GM21825 (cell line): ENCODE results near the gene ONECUT3.

Experiments used
- ATAC-seq: cut with Tn5 transposase; IDR thresholded peaks from one replicate; pipeline ENCODE4 v1.9.1; 2021; ENCODE audit warnings: mild to moderate bottlenecking, moderate library complexity; ENCODE audit not compliant: unreplicated experiment

Gene ONECUT3

DNA sequence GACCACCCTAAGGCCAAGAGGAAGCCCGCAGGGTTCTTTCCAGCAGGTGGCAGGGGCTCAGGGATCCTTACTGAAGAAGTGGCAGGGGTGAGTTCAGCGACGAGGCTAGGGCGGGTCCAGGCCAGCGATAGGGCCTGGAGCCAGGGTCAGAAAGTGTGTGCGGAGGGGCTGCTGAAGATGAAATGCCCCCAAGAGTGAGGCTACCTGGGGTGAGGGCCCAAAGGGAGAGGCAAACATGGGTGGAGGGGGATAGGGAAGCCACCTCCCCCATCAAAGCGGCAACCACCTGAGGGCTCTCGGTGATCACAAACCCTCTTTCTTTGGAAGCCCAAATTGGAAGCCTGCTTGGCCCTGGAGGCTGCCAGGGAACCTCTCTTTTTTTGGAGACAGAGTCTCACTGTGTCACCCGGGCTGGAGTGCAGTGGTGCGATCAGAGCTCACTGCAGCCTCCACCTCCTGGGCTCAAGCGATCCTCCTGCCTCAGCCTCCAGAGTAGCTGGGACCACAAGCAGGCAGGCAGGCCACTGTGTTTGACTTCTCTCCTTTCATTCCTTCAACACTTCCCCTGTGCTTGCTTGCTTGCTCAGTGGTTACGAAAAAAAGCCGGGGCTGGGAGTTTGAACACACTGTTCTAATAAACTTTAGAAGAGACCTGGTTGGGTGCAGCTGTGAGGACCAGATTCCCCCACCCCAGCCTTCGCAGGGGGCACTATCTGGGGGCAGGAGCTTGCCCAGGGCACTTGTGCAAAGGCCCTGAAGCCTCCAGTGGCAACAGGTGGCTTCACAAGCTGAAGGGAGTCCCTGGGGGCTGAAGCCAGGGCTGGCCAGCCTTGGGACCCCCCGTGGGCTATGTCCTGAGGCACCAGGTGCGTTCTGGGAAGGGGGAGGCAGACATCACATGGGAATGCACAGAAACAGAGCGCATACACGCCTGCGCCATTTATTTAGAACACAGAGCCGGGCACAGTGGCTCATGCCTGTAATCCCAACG lies 60.2 kb downstream of the ONECUT3 start:
- ATAC-seq: no peak

DNA sequence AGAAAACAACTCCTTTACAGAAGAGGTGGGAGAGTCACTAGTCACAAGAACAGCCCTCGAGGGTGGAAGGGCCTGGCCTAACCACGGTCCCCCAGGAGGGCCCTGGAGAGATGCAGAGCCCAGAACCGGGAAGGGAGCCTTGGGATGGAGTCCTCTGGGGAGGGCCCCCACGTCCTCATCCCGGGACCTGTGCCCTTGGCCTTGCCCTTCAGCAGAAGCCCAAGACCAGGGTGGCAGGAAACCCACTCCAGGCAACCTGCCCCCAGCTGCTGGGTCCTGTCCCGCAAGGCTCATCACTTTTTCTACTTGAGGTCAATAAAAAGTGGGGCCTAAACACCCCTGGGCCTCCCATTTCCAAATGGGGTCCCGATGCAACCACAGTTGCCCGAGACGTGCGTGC lies 61.1 kb downstream of the ONECUT3 start:
- no peak for ATAC-seq

DNA sequence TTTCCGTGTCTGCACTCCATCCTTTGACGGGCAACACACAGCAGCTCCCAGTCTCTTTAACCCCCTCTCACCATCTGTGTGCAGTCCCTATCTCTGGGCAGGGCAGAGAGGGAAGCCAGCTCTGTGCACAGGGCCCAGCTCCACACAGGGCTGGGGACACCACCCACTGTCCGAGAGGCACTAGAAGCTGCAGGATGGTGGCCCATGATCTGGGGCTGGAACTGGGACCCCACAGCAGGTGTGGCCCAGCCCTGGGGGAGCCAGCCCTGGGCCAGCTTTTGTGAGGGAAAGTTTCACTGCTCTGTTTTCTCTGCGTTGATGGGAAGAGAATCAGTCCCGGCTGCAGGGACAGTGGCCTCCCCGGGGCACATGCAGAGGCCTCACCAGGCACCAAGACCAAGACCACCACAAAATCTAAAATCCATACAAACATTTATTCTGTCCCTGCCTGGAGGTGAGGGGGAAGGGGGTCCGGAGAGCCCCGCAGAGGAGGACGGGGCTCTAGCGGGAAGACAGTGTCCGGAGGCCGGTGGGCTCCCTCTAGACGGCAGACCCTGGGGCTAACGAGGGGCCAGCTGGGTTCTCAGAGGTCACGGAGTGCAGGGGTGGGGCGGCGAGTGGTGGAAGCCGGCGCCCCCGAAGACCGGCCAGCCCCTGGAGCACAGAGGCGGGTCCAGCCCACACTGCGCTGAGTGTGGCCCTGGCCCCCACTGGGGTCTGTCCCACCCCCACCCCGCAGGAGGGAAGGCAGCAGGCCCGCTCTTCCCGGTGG lies 61.7 kb downstream of the ONECUT3 start:
- ATAC-seq: no peak

DNA sequence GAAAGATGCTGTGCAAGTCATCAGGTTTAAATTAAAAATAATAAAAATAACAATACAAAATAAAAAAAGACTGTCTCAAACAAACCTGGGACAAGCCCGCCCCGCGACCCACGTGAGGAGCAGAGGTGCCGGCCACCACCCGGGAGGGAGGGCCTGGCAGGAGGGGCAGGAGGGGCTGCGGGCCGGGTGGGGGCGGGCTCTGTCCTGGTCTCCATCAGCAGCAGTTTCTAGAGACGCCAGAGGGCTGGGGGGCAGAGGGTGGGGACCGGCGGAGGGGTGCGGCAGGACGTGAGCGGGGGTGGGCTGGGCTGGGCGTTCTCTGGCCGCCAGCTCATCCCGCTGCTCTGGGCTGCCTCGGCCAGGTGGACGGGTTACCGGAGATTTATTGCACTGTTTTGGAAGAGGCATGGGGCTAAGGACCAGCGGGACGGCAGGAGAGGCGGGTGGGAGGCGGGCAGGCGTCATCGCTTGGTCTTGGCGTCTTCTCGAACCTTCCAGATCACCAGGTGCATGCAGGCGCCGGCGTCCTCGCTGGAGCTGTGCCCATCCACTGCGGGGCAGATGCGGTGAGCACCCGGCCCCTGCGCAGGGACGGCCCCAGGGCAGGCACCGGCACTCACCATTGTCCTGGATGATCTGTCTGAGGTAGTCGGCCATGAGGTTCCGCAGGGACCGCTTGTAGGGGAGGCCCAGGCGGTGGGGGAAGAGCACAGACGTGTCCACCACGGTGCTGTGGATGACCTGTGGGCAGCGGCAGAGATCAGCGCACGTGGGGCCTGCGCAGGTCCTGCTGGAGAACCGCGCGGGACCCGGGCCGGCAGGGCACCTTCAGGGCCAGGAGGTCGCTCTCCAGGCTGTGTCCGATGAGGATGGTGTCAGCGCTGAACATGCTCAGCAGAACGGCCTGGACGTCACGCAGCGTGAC lies 62.6 kb downstream of the ONECUT3 start:
- no peak for ATAC-seq

DNA sequence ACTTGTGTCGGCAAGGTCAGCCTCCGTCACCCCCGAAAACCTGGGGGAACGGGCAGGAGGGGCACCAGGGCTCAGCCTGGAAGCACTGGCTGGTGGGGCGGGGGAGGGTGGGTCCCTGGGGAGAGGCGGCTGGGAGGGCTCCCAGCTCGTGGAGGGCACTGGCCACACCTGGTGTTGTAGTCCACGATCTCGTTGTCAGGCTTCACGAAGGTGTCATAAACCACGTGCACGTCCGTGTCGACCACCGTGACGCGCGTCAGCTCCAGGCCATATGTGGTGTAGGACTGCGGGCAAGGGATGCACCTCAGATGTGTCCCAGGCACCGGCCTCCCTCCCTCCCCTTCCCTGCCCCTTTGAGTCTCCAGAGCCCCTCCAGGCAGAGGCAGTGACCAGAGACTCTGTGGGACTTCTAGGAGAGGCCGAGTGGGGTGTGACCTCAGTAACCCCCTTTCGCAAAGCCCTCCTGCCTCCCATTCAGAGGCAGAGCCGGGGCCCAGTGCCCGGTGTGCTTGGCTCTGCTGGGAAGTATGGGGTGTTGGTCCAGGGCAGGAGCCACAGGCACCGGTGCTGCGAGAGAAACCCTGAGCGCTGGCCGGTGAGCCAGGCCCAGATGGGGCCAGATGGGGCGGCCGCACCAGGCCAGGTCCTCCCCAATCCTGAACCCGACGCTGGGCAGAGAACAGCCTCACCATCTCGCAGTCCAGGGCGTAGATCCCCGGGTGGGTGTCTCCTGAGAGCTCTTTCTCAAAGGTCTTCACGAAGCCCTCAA lies 63.4 kb downstream of the ONECUT3 start:
- no peak for ATAC-seq

DNA sequence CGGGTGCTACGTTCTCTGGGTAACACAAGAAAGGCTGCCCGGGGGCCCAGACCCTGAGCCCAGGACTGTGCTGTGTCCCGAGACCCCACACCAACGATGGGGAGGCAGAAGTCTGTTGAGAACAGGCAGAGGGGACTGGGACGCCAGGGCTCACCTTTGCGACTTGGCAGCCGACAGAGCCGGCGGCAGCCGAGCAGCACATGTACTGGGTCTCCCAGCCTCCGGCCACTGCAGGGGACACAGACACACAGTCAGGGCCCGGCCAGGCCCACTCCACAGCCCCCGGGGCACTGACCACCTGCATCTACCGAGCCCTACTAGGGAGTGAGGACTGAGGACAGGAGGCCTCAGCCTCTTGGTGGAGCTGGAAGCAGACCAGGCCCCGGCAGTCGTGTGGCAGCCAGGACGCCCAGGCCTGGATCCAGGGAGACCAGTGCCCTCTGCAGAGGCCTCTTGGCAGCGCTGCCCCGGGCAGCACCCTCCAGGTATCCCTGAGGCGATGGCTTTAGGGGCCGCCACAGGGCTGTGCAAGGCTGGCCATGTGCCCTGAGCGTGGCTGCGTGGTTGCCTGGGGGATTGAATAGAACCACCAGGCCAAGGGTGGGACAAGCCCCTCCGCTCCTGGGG lies 64.4 kb downstream of the ONECUT3 start:
- ATAC-seq: no peak

DNA sequence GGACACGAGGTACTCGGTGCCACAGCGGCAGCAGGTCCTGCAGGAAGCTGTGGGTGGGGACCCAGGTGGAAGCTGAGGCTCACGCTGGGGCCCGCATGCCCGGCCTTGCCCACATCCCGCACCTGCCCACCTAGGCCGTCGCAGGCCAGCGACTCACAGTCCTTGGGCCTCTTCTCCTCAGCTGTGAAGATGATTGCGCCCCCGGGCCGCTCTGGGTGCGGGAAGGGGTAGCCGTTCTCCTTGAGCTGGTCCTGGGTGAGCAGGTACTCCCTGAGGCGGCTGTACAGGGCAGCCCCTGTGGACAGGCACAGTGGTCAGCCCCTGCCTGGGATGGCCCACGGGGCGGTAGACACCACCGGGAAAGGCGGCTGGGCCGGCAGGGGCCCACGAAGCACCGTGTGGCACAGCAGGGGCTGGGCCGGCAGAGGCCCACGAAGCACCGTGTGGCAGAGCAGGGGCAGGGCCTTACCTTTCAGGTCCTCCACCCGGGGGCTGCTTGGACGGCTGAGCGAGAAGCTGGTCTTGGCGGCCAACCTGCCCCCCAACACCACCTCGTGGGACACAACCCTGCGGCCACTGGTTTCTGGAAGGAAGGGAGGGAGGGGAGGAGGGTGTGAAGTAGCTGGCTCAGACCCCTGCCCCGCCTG lies 65.4 kb downstream of the ONECUT3 start:
- no peak for ATAC-seq

DNA sequence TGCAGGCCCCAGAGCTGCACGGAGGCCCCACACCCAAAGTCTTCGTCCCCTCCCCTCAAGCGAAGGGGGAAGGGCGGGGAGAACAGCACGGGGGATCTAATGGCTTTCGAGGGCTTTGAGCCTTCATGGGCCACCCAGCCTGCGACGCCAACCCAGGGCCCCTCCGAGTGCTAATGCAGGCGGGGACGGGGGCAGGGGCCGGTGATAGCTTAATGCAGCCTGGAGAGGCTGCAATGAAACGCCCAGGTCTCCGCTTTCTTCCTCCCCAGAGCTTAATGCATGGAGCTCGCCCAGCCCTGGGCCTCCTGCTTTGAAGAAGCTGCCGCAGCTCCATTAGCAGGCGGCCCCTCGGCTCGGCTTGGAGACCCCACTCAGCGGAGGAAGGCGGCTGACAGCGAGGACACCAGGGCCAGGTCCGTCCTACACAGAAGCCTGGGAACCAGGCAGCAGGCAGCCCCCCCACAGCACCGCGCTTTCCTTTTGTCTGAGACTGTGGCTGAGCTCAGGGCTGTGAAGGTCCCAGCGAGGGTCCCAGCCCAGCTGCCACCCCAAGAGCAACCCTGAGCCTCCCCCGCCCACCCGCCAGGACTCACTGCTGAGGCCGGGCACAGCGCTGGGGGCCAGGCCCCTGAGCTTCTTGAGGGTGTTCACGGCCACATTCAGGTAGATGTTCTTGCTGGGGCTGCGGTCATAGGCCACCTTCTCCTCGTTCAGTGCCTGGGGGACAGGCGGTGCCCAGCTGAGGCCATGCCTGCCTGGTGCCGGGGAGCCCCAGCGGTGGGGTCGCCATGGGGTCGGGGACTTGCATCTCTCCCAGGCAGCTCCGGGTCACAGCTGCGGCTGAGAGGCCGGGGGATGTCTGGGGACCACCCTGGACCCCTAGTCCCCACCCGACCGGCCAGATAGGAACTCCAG lies 66.3 kb downstream of the ONECUT3 start:
- ATAC-seq: no peak

DNA sequence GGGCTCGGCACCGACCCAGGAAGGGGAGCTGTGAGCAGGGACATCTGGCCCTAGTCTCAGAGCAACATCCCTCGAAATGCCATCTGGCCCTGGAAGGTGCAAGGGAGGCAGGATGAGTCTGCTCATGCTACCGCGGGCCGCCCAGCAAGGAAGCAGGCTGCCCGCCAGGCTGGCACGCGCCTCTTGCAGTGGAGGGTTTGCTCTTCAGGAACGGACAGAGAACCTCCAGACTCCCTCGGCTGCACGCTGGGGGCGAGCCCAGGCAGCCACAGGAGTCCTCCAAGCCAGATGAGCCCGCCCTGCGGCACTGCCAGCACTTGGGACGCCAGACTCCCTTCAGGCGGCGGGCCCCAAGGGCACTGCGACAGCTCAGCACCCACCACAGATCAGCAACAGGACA lies 68.9 kb downstream of the ONECUT3 start:
- no peak for ATAC-seq

DNA sequence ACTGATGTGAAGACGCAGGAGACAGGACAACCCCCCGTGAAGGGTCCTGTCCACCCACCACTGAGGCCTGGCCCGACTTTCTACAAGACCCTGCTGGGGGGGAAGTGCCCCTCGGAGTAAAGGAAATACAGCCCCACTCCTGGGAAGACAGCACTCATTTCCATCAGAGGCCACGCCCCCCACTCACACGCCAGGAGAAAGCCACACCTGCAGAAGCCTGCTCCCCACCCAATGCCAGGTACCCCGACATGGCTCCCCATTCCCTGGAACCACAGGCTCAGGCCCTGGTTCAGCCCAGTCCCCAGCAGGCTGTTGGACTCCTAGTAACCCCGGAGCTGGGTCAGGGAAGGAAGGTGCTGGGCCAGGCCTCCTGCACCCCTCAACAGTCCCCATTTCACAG lies 69.7 kb downstream of the ONECUT3 start:
- no peak for ATAC-seq

DNA sequence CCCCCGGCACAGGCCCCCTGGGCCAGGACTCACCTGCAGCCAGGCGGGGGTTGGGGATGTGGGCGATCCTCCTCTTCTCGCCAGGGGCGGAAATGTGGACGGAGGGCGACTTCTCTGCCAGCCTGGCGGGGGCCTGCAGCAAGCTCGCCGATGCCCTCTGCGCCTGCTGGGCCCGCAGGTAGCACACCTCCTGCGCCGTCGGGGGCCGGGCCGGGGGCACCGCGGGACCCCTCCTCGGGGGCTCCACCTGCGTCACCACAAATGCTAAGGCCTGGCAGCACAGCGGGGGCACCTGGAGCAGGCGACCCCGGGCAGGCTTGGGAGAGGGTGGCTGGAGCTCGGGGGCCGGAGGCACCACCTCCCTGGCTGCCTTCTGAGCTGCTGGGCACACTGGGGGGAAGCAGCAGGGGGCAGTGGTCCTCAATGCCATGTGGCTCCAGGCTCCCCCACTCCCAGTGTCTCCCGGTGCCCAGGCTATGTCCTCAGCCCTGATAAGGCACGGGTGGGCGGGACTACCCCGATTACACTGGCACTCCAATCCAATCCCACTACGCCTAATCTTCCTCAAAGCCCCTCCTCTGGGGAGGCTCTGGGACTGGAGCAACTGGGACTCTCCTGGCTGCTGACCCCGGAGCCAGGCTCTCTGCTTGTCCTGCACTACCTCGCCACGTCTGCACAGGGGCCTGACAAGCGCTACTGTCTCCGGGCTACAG lies 70.4 kb downstream of the ONECUT3 start:
- no peak for ATAC-seq

DNA sequence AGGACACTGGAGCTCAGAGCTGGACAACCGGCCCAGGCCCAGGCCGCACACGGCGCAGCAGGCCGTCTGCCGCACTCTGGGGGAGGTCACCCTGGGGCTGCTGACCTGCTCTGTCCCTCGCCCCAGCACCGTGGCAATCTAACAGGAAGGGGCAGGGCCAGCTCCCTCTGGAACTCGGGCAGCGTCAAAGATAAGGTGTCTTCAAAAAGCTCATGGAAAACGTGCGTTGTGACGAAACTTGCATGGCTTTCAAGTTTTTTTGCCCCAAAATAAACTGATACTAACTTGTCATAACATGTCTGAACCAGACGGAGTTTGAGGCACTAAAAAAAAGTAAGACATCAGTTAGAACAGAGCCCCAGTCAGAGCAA lies 70.9 kb downstream of the ONECUT3 start:
- no peak for ATAC-seq

DNA sequence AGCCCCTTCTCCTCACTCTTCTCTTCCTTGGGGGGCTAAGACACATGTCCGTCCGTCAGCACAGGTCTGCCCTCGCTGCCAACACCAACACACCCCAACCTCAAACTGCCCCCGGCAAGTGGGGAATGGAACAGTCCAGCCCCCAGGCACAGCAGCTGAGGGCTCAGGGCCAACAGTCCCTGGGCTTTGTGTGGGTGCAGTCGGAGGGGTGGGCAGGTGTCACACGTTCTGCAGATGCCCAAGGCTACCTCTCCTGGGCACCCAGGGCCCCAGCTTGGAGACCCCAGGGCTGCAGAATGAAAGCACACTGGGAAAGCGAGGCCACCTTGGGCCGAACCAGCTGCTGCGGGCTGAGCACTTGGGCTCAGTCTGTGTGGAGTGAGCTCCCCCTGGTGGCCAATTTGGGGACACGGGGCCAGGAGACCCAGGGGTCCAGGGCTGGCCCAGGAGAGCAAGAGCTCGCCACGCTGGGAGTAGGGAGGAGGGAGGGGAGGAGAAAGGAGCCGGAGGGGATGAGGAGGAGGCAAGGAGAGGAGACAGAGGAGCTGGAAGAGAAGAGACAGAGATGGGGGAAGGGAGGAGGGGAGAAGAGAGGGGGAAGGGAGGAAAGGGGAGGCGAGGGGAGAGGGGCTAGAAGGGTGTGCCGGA lies 72.7 kb downstream of the ONECUT3 start:
- ATAC-seq: no peak

DNA sequence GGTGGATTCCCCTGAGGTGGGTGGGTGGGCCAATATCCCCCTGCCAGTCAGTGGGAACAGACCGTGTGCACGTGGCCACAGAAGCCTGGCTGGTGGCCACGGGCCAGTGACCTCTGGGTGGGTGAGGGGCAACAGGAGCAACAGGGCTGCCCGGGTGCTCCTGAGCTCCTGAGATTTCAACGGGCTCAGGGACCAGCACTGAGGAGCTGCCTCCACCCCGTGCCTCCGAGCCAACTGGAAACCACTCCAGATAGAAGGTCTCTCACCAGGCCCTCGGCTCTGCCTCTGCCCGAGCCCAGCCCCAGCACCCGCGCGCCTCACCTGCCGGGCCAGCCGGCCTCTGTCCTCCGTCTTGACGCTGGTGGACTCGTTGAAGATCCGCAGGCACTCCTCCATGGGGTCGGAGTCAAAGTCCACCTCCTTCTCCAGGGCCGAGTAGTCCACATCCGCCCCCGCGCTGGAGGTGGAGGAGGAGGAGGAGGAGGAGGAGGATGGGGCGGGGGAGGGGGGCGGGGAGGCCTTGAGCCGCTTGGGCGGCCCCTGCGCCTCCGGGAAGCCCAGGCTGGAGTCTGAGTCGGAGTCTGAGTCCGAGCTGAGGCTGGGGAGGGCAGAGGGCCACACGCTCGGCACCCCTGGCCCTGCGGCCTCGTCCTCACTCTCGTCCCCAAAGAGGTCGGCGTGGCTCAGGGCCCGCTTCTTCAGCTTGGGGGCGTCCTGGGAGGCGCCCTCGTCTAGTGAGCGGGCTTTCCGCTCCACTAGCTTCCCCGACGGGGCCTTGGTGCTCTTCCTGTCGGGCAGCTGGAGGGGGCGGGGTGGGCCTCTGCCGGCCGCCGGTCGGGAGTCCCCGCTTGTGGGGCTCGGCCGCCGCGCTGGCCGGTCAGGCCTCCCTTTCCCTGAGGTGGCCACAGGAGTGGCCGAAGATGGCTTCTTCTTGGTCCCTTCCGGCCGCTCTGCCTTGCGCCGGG lies 73.5 kb downstream of the ONECUT3 start:
- ATAC-seq: no peak

DNA sequence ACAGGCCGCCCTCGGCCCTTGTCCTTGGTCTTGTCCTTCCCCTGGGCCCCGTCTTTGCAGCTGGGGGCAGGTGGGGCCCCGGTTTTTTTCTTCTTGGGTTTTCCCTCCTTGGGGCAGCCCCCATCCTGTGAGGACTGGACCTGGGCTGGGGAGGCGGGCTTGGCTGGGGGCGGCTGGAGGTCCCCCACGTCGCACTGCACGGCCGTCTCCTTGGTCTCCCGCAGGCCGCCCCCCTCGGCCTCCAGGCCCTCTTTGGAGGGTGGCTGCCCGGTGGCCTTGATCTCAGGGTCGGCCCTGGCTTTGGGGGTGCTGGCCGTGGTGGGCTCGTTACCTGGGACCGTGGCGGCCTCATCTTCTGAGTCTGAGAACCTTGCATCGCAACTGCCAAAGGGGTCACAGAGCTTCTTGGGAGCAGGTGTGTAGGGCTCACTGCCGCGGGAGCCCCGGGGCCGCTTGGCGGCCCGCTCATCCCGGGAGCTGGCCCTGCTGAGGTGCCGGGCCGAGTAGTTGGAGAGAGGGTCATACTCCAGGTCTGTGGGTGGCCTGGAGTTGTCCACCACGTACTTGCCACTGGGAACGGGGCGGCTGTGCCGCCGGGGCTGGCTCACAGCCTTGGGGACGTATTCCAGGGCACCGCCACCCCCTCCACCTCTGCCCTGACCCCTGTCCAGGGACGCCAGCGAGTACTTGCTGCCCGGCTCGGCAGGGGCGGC lies 74.4 kb downstream of the ONECUT3 start:
- ATAC-seq: no peak
